HG03439 (cell line): ENCODE measurements around the gene RALGPS1.

Experiments used
- ATAC-seq: cut with Tn5 transposase; IDR thresholded peaks from one replicate; pipeline ENCODE4 v1.9.1; 2021; ENCODE audit warnings: mild to moderate bottlenecking, moderate library complexity; ENCODE audit not compliant: unreplicated experiment

RALGPS1 gene

DNA sequence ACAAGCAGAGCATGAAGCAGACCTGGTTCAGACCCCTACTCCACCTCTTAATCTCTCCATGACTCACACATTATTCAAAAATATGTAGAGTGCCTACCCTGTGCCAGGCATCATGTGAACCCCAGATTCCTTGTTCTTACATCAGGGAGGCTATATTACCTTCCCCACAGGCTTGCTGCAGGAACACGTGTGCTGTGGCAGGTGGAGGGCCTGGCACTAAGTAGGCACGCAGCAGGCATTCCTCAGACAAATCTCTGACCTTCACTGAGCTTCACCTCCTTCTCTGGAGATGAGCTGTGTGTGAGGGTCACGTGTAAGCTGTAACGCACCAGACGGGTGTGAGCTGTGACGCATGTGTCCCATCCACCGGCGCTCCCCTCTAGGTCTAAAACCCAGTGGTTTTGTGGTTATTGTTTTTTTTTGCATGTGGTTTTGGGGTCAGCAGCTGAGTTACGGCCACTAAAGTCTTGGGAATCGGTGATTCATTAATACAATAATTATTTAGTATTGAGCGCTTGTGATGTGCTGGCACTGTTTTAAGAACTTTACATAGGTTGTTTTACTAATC lies 177.5 kb downstream of the RALGPS1 start:
- no peak for ATAC-seq

GRCh38 chr9:127093319-127094020 lies 178.9 kb downstream of the RALGPS1 start:
- no peak for ATAC-seq

- ATAC-seq, result no peak
Measured at GRCh38 chr9:127095411-127095810, 180.8 kb downstream of the RALGPS1 start.

DNA sequence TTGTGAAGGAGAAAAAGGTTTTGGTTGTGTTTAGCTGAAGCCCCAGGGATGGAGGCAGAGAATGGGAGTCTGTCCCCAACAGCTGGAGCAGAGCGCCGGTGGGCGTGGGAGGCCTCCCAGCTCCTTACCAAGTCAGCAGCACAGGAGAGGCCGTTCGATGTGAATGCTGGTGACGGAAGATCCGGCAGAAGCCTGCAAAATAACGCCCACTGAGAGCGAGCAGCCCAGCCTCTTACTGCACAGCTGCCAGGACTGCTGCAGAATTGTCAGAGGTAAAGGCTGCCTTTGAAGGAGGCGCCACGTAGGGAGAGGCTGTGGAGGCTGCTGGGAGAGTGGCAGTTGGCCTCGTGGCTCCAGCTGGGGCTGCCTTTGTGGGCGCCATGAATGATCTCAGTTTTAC lies 181.6 kb downstream of the RALGPS1 start:
- no peak for ATAC-seq

DNA sequence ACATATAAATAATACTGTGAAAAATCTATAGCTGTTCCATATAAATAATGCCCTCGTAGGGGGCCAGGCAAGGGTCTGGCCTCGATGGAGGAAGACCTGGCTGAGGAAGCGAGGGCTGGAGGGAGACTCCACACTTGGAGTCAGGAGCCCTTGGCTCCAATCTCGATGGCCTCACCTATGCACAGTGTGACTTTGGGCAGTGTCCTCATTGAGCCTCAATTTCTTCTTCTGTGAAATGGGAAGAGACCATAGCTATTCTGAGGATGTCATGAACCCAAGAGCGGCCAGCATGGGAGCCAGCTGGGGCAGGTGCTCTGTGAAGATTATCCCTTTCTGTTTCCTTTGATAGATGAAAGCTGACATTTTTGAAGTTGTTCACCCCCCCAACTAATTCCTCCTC lies 183.1 kb downstream of the RALGPS1 start:
- ATAC-seq, result no peak

- ATAC-seq, result no peak
Measured at GRCh38 chr9:127098916-127099553, 184.5 kb downstream of the RALGPS1 start.

DNA sequence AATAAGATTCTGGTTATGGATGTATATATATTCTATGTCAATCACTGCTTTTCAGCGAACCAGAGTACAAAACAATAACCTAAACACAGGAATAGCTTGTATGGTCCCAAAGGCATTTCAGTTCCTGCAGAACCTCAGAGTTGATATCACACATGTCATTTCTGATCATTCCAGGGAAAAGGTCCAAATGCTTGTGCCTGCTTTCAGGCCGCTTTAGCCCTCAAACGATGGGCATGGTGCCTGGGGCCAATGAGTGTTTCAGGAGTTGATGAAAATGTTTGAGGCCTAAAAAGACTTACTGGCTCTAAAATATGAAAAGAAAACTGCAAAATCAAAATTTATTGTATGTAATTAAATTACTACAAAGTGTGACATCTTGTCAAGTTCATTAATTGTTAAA lies 185.1 kb downstream of the RALGPS1 start:
- ATAC-seq, result no peak

GRCh38 chr9:127102176-127102575 lies 187.6 kb downstream of the RALGPS1 start:
- no peak for ATAC-seq

DNA sequence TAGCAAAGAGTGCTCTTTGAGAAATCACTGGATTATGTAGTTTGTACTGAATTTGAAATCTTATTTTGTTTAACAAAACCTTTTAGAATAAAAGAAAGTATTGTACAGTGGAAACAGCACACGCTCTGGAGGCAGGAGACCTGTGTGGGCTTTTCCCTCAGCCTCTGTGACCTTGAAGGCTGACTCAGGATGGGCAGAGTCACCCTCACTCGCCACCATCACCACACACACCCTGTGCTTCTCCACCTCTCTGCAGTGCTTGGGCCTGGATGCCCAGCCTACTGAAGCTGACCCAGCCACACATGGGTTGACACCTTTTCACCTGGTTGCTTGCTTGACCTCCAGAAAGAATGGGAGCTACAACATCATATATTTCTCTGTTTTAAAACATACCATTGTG lies 188.2 kb downstream of the RALGPS1 start:
- ATAC-seq, result no peak

- no peak for ATAC-seq
Measured at GRCh38 chr9:127104581-127105311, 190.2 kb downstream of the RALGPS1 start.

GRCh38 chr9:127105805-127106465 lies 191.4 kb downstream of the RALGPS1 start:
- ATAC-seq, result no peak

- ATAC-seq, result no peak
Measured at GRCh38 chr9:127106466-127106855, 191.9 kb downstream of the RALGPS1 start.

DNA sequence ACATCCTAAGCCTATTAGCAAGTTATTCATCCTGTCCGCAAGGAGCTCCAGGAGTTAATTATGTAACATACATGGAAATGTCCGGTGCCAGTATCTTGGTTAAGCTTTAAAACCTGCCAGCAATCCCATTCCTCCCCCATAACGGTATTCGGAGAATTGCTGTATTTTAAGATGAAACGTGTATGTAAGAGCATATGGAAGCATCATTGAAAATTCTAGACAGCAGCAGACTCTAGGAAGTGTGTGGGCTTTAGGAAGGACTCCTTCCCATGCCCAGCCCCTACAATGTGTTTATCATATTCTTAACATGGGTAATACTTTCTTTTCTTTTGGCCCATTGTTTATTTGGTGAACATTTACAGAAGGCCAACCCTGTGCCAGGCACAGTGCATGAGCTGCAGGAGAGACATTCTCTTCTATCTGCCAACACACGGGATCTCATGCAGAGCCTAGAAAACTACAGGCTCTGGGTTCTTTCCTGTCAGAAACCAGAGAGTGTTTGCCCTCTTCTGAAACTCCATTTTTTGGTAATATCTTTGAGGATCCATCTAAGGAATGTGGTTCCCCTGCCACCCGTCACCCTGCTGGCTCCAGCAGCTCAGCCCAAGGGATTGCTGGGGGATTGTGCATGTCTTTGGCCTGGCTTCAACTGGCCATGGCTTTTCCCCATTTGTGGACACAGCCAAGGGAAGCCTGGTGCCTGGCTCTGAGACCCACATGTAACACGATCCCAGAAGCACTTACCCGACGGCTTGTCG lies 192.8 kb downstream of the RALGPS1 start:
- no peak for ATAC-seq

GRCh38 chr9:127107929-127108876 lies 193.6 kb downstream of the RALGPS1 start:
- ATAC-seq, result no peak

DNA sequence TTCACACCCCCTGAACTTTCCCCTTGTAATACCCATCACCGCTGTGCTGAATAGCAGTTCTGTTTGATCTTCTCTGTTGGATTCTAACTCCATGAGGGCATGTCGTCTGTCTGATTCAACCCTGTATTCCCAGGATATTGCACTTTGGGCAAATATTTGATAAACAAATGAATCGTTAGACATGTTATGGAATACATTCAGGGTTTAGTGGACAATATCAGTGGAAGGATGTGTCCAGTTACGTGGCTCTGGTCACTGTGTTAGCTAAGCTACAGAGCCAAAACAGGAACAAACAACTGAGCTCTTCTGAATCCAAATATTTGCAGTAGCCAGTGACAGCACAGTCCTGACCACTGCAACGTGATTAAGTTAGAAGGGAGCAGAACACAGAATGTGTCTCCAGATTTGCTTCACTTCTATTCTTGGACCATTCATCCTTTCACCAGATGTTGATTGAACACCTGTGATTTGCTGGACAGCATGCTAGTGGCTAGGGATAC lies 194.7 kb downstream of the RALGPS1 start:
- ATAC-seq, result no peak

DNA sequence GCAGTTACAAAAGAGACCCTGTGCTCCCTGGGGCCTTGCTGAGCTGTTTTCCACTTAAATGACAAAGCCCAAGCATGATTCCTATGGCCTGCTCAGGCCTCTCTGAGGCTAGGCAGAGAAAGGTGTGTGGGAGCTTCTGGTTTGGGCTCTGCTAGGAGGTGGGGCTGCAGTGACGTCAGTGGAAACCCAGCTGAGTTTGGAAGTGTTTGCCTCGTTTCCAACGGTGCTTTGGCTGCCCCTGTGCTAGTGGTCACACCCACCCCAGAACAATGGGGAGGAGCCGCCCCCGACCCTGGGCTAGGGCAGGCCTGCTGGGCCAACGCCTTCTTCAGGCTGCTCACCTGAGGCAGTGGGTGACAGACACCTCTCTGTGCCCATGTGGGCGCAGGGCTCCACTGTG lies 197.5 kb downstream of the RALGPS1 start:
- no peak for ATAC-seq

DNA sequence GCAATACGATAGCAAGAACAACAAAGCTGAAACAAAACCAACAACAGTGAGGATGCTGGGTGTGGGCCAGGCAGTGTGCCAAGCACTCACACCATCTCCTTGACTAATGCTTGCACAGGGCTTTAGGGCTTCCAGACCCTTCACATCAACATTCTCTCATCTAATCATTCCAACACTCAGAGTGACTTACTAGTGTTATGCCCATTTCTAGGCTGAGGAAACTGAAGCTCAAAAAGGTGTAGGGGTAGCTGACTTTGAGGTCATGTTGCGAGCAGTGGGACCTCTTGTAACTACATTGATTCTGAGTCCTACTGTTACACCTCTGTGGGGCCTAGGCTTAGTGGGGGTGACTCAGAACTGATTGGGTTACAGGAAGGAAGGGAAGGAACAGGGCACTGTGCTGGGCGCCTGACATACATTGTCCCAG lies 198.2 kb downstream of the RALGPS1 start:
- ATAC-seq, result no peak

GRCh38 chr9:127113191-127113972 lies 198.8 kb downstream of the RALGPS1 start:
- ATAC-seq, result no peak
